Measurements from ENCODE around the gene F5.

F5 gene

GRCh38 chr1:169586395-169587255 is at the start of gene F5:
Gene F5, minus strand, starts transcription at chr1:169586481. Its CDS starts 95 bp downstream, at chr1:169586386.
- TF ChIP-seq CTCF (IDR thresholded peaks at IDR 0.05; ENCODE audit: low read depth, low read length), result peak; percentile 68
- DNase-seq (ENCODE audit: low read depth in 2 of 2), result peak; percentile 58 to 72
- H3K4me3 ChIP-seq (replicated peaks in 1 of 2; ENCODE audit: low read depth in 2 of 2, low read length in 2 of 2), result no peak within 1 kb of the TSS

DNA sequence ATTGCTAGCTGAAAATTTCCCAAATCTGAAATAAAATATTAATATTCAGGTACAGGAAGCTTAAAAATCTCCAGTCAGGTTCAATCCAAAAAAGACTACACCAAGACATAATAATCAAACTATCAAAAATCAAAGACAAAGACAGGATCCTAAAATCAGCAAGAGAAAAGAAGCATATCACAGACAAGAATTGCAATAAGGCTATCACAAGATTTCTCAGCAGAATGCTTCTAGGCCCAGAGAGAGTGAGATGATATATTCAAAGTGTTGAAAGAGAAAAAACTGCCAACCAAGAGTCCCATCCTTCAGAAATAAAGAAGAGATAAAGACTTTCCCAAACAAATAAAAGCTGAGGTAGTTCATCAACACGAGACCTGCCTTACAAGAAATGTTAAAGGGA is 48.6 kb upstream of the F5 start:
- DNase-seq (ENCODE audit: low read depth in 2 of 2), result no peak
- H3K4me3 ChIP-seq (replicated peaks in 1 of 2; ENCODE audit: low read depth in 2 of 2, low read length in 2 of 2), result no peak overlapping the region
- TF ChIP-seq CTCF (IDR thresholded peaks at IDR 0.05; ENCODE audit: low read depth, low read length), result no peak

GRCh38 chr1:169634145-169634544 is 47.9 kb upstream of the F5 start:
- no peak for TF ChIP-seq CTCF (IDR thresholded peaks at IDR 0.05; ENCODE audit: low read depth, low read length)
- H3K4me3 ChIP-seq (replicated peaks in 1 of 2; ENCODE audit: low read depth in 2 of 2, low read length in 2 of 2), result no peak overlapping the region
- no peak for DNase-seq (ENCODE audit: low read depth in 2 of 2)

DNA sequence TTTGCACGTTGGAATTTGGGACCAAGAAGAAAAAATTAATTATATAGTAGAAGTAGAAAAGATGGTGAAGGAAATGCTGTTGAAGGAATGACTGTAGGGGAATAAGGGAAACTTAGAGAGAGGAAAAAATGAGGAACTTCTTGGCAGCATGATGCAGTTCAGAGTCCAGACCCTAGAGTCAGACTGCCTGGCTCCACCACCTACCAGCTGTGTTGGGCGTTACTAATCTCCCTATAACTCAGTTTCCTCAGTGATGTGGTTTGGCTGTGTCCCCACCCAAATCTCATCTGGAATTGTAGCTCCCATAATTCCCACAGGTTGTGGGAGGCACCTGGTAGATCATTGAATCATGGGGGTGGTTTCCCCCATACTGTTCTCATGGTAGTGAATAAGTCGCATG is 45.0 kb upstream of the F5 start:
- no peak for DNase-seq (ENCODE audit: low read depth in 2 of 2)
- no peak for TF ChIP-seq CTCF (IDR thresholded peaks at IDR 0.05; ENCODE audit: low read depth, low read length)
- H3K4me3 ChIP-seq (replicated peaks in 1 of 2; ENCODE audit: low read depth in 2 of 2, low read length in 2 of 2), result no peak overlapping the region

DNA sequence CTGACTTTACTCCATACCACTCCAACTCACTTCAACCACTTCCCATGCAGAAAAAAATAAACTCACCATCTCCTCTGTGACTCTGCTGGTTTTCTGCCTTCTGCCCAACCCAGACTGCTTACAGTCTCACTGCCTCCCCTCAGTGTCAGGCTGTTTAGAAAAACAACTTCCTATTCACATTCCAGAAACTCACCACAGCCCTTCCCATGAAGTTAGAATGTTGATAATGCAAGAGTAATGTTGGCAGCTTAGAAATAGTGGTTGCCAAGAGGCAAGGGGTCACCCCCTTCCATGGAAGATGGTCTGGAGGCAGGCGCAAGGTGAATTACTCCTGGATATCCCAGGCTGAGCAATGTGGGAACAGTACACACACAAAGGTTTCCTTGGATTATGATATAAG is 43.7 kb upstream of the F5 start, which contains the start of gene SELP:
Gene SELP, minus strand, starts transcription at position 119 of the 400 bp plus-strand sequence. Its CDS starts 50 bp downstream, at position 69.
- DNase-seq (ENCODE audit: low read depth in 2 of 2), result peak in 1 of 2 donors; percentile 22
- TF ChIP-seq CTCF (IDR thresholded peaks at IDR 0.05; ENCODE audit: low read depth, low read length), result no peak
- no peak within 1 kb of the TSS for H3K4me3 ChIP-seq (replicated peaks in 1 of 2; ENCODE audit: low read depth in 2 of 2, low read length in 2 of 2)

DNA sequence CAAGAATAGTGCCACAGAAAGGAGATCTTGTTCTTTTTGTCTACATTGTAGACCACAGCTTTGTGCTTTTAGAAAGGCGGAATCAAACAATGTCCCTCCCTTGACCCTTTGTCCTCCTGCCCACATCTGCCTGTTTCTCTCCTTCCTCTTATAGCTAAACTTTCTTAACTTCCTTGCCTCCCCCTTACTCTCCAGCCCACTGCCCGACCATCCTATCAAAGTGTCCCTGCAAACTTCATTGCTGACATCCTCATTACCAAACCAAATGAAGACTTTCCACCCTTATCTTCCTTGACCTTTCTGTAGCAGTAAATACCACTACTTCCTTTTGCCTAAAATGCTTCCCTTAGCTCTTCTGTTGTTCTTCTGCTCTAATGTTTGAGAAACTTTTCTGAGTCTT is 38.6 kb upstream of the F5 start:
- H3K4me3 ChIP-seq (replicated peaks in 1 of 2; ENCODE audit: low read depth in 2 of 2, low read length in 2 of 2), result no peak overlapping the region
- no peak for DNase-seq (ENCODE audit: low read depth in 2 of 2)
- no peak for TF ChIP-seq CTCF (IDR thresholded peaks at IDR 0.05; ENCODE audit: low read depth, low read length)
